Fibroblast of lung (primary cell): ENCODE data around the gene PPP1R1C. TPM values are rescaled to one million over a fixed set of nuclear protein-coding genes. Genes with fewer than 3 reads are reported as not detected.

Experiments
- DNase-seq, 2 donors: peaks; one replicate each; pipeline versions ENCODE4 v3.0.0 to v3.0.0-alpha.2; 2010; ENCODE audit warnings: low read depth in 2 of 2
- H2AFZ ChIP-seq: 2 replicates; pipeline ENCODE4 v1.5.1; 2012; ENCODE audit warnings: low read length, control low read depth, inconsistent platforms
- H3K27ac ChIP-seq: 2 replicates; pipeline ENCODE4 v1.5.1; 2011; ENCODE audit warnings: low read length, control low read depth; ENCODE audit not compliant: insufficient read depth
- H3K27me3 ChIP-seq: 2 replicates; pipeline ENCODE4 v1.5.1; 2011; ENCODE audit warnings: mild to moderate bottlenecking, low read length; ENCODE audit not compliant: control insufficient read depth, insufficient read depth
- H3K36me3 ChIP-seq: 2 replicates; pipeline ENCODE4 v1.5.1; 2011; ENCODE audit warnings: low read length; ENCODE audit not compliant: control insufficient read depth, insufficient read depth
- H3K4me1 ChIP-seq: 2 replicates; pipeline ENCODE4 v1.5.1; 2011; ENCODE audit warnings: low read length; ENCODE audit not compliant: control insufficient read depth, insufficient read depth; ENCODE audit errors: extremely low read depth
- H3K4me2 ChIP-seq: 2 replicates; pipeline ENCODE4 v1.5.1; 2011; ENCODE audit warnings: low read length, control low read depth; ENCODE audit not compliant: insufficient read depth; ENCODE audit errors: extremely low read depth
- H3K4me3 ChIP-seq, 4 experiments: fragments of 200-600 bp in 1 of 4; sonication (generic) in 1 of 4; replicated peaks in 1 of 4; 2 replicates each; pipeline ENCODE4 v1.5.1; 2011 to 2016; ENCODE audit warnings: low read length in 4 of 4, low read depth in 3 of 4, mild to moderate bottlenecking in 3 of 4, control low read depth in 2 of 4, inconsistent platforms in 1 of 4, mixed read lengths in 1 of 4; ENCODE audit not compliant: insufficient read depth in 1 of 4; ENCODE audit errors: control extremely low read depth in 1 of 4
- H3K79me2 ChIP-seq: 2 replicates; pipeline ENCODE4 v1.5.1; 2012; ENCODE audit warnings: mild to moderate bottlenecking, low read length, inconsistent platforms; ENCODE audit not compliant: control insufficient read depth, insufficient read depth
- H3K9ac ChIP-seq: 2 replicates; pipeline ENCODE4 v1.5.1; 2011; ENCODE audit warnings: mild to moderate bottlenecking, low read length, control low read depth; ENCODE audit not compliant: insufficient read depth
- H3K9me3 ChIP-seq: 2 replicates; pipeline ENCODE4 v1.5.1; 2012; ENCODE audit warnings: low read depth, low read length; ENCODE audit not compliant: control insufficient read depth, insufficient read depth
- H4K20me1 ChIP-seq: 2 replicates; pipeline ENCODE4 v1.5.1; 2011; ENCODE audit warnings: low read length; ENCODE audit not compliant: control insufficient read depth, insufficient read depth; ENCODE audit errors: extremely low read depth
- EZH2 ChIP-seq: IDR thresholded peaks from 2 replicates; pipeline ENCODE4 v1.5.1; 2012; ENCODE audit warnings: low read length, control low read depth, mild to moderate bottlenecking; ENCODE audit errors: missing control alignments
- polyA plus RNA-seq, 2 donors: library from polyadenylated mRNA; depleted of rRNA in 1 of 2; stranded (reverse) in 1 of 2; unstranded in 1 of 2; fragments of >200 nt; gene quantifications; 2 replicates each; pipeline ENCODE4 v1.2.1, GENCODE V29; 2011 to 2012; ENCODE audit warnings: missing spikeins in 1 of 2
- total RNA-seq: library from RNA; depleted of rRNA; stranded (reverse); fragments of >200 nt; gene quantifications from 2 replicates; pipeline ENCODE4 v1.2.1, GENCODE V29; 2014
- TF ChIP-seq, protein P1 (sequence below), 2 donors: IDR thresholded peaks in 1 of 2; conservative IDR thresholded peaks in 1 of 2; 1 replicate in 1 of 2; 2 replicates in 1 of 2; pipeline ENCODE4 v1.5.1; 2011 to 2012; ENCODE audit warnings: low read length in 2 of 2, control low read depth in 1 of 2, inconsistent platforms in 1 of 2, low read depth in 1 of 2, mild to moderate bottlenecking in 1 of 2

The PPP1R1C gene
- total and polyA plus RNA-seq, 2 donors (not counting 1 experiment from before 2014, with no cell fraction given), result 0.50 to 0.57 TPM

DNA sequence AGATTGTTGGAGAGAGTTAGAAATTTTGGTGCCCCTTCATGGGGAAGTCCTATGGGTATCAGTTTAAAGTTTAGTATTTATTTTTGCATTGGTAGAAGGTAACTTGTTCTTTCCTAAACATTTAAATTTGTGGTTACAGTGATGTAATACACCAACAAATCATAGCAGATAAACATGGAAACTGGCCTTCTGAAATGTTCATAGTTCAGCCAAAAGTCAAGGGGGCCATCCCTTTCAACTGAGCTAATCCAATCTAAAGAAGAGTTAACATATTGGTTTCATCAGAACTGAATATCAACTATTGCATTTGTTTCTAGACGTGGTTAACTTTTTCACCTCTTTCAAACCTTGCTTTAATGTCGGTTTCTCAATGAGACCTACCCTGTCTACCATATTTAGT, 46.3 kb downstream of the PPP1R1C start:
- Histone ChIP-seq H3K36me3 (no peaks in the 10 kb centered on the region), H3K79me2 (no peaks in the 10 kb centered on the region), H3K4me3 (no peak overlapping the region), H3K27ac (no peak overlapping the region), H3K9me3 (no peaks in the 10 kb centered on the region), H2AFZ (no peak overlapping the region), H3K4me1 (no peaks in the 10 kb centered on the region), H4K20me1 (no peaks in the 10 kb centered on the region), H3K4me2 (no peak overlapping the region), H3K9ac (no peak overlapping the region), H3K27me3 (no peaks in the 10 kb centered on the region)
- peak in 1 of 2 donors; percentile 67 for DNase-seq
- no peak for TF ChIP-seq EZH2
- TF ChIP-seq, protein P1, sequence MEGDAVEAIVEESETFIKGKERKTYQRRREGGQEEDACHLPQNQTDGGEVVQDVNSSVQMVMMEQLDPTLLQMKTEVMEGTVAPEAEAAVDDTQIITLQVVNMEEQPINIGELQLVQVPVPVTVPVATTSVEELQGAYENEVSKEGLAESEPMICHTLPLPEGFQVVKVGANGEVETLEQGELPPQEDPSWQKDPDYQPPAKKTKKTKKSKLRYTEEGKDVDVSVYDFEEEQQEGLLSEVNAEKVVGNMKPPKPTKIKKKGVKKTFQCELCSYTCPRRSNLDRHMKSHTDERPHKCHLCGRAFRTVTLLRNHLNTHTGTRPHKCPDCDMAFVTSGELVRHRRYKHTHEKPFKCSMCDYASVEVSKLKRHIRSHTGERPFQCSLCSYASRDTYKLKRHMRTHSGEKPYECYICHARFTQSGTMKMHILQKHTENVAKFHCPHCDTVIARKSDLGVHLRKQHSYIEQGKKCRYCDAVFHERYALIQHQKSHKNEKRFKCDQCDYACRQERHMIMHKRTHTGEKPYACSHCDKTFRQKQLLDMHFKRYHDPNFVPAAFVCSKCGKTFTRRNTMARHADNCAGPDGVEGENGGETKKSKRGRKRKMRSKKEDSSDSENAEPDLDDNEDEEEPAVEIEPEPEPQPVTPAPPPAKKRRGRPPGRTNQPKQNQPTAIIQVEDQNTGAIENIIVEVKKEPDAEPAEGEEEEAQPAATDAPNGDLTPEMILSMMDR (conservative IDR thresholded peaks at IDR 0.05 in 1 of 2, IDR thresholded peaks at IDR 0.05 in 1 of 2; ENCODE audit: low read depth in 1 of 2, low read length in 2 of 2), result no peak

DNA sequence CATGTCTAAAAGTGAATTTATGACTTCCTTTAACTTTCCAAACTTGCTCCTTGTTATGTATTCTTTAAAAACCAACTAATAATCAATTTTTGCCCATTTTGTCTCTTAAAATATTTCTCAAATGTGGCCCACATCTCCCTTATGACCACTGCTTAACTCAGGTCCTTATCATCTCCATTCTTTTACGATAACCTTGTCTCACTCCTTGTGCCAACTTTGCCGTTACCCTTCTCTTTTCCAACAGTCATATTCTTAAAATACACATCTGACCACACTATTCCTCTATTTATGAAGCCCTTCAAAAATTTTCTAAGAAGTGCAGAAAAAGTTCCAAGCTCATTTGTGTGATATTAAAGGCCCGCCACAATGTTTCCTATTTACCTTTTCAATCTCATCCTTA, 47.8 kb downstream of the PPP1R1C start:
- H3K79me2 ChIP-seq, result no peaks in the 10 kb centered on the region
- DNase-seq, result no peak
- no peak overlapping the region for H3K4me3 ChIP-seq

DNA sequence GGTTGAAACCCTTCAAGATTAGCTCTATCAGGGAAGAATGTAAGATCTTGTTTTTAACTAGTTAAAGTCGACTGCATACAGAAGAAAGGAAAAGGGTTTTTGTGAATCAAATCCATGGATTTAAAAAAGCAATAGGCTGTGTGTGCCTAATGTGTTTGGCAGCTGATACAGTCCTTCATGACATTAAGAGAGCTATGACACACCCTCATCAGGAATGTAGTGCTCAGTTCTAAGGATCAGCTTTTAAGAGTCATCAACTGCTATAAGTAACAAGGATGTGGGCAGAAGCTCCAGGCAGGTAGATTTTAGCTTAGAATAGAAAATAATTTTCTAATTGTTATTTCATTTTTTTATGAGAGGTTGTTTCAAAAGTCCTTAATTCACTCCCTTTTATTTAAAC, 52.9 kb downstream of the PPP1R1C start:
- Histone ChIP-seq H3K9ac (no peak overlapping the region), H3K36me3 (no peaks in the 10 kb centered on the region), H3K4me1 (peaks cover 13% of the 10 kb centered on the region), H2AFZ (peak overlapping the region; percentile 4), H3K79me2 (no peaks in the 10 kb centered on the region), H3K9me3 (no peaks in the 10 kb centered on the region), H4K20me1 (no peaks in the 10 kb centered on the region), H3K4me3 (no peak overlapping the region), H3K27ac (no peak overlapping the region), H3K27me3 (no peaks in the 10 kb centered on the region), H3K4me2 (peak overlapping the region; percentile 27)
- DNase-seq, result peak; percentile 55 to 87
- no peak for TF ChIP-seq EZH2
- TF ChIP-seq, protein P1 (conservative IDR thresholded peaks at IDR 0.05 in 1 of 2, IDR thresholded peaks at IDR 0.05 in 1 of 2; ENCODE audit: low read depth in 1 of 2, low read length in 2 of 2), result no peak

More for the DNA sequence above, 47.8 kb downstream of the PPP1R1C start:
- Histone ChIP-seq H3K36me3 (no peaks in the 10 kb centered on the region), H3K4me2 (no peak overlapping the region), H3K27me3 (no peaks in the 10 kb centered on the region), H3K9ac (no peak overlapping the region), H3K4me1 (peaks cover 1% of the 10 kb centered on the region), H3K27ac (no peak overlapping the region), H3K9me3 (no peaks in the 10 kb centered on the region), H4K20me1 (no peaks in the 10 kb centered on the region), H2AFZ (no peak overlapping the region)
- TF ChIP-seq, protein P1 (conservative IDR thresholded peaks at IDR 0.05 in 1 of 2, IDR thresholded peaks at IDR 0.05 in 1 of 2; ENCODE audit: low read depth in 1 of 2, low read length in 2 of 2), result no peak
- no peak for TF ChIP-seq EZH2
